Measurements from ENCODE around the gene S100A14. TPM values are rescaled to one million over a fixed set of nuclear protein-coding genes. Genes with fewer than 3 reads are reported as not detected.

S100A14 gene
- total and polyA plus RNA-seq, 2 of the 13 experiments (the other 11 are each of a cell fraction or from before 2014, with no cell fraction given): 1.4 to 7.7 TPM

- ChIA-PET POLR2A (no interaction called here), CTCF (ENCODE audit: low intra/inter-chr PET ratio, low total read pairs) (no interaction called here)
- TSS peak; percentile 41 for BruUV-seq (replicated peaks)
- Histone ChIP-seq H2AFZ (ENCODE audit: low read length) (no peak overlapping the region), H3K9me3 (ENCODE audit: low read length) (no peaks in the 10 kb centered on the region), H3K9ac (ENCODE audit: insufficient read depth, low read depth, low read length) (no peak overlapping the region), H4K20me1 (ENCODE audit: insufficient read depth, low read length) (no peaks in the 10 kb centered on the region), H3K27ac (ENCODE audit: extremely low read length, insufficient read depth, low read length) (no peak overlapping the region), H3K27me3 (ENCODE audit: control insufficient read depth in 1 of 2, insufficient read depth in 2 of 2, low read length in 2 of 2) (no peaks in the 10 kb centered on the region; a peak in 1 of 5 replicates), H3K4me1 (ENCODE audit: insufficient read depth, low read length) (peaks cover 20% of the 10 kb centered on the region), H3K4me3 (replicated peaks in 1 of 3; ENCODE audit: insufficient read depth in 1 of 3, low read depth in 2 of 3, low read length in 3 of 3) (no peak overlapping the region), H3K36me3 (replicated peaks in 1 of 2; ENCODE audit: control insufficient read depth in 1 of 2, insufficient read depth in 2 of 2, low read length in 2 of 2) (peaks cover 18 to 63% of the 10 kb centered on the region in 2 experiments), H3K79me2 (ENCODE audit: insufficient read depth, low read length) (peaks cover 12% of the 10 kb centered on the region), H3K4me2 (ENCODE audit: low read depth, low read length) (no peak overlapping the region)
- FAIRE-seq (no peak), DNase-seq (ENCODE audit: low spot score) (no peak), ATAC-seq (no peak)
- in situ Hi-C loops (cut with HindIII; ENCODE audit: extremely low pct_ligation_motif_present, low pct_unique_long_range_greater_than_20kb): no loop called here
- TF ChIP-seq ZBTB8A (CRISPR knock-in tag; IDR thresholded peaks at IDR 0.05; ENCODE audit: borderline replicate concordance, low read depth) (no peak), RBFOX2 (IDR thresholded peaks at IDR 0.05; ENCODE audit: low read depth, low read length) (peak; percentile 26; the same call in 1 of the 2 replicates)
- intact Hi-C loops (cut with micrococcal nuclease; ENCODE audit: unreplicated experiment): no loop called here
- WGBS (ENCODE audit: low lambda C conversion rate): 96% methylated on average over 2 of the region's 2 CpGs
Observed at GRCh38 chr1:153662269-153662668, 46.1 kb upstream of the S100A14 start.

GRCh38 chr1:153661111-153661708 is 45.1 kb upstream of the S100A14 start:
- no peak for FAIRE-seq
- TF ChIP-seq HNRNPLL (IDR thresholded peaks at IDR 0.05; ENCODE audit: low read depth, low read length, poor library complexity, severe bottlenecking) (no peak), ZNF773 (CRISPR knock-in tag; IDR thresholded peaks at IDR 0.05; ENCODE audit: borderline replicate concordance) (no peak), ZNF329 (CRISPR knock-in tag; IDR thresholded peaks at IDR 0.05; ENCODE audit: low read depth) (no peak), POLR2AphosphoS5 (IDR thresholded peaks at IDR 0.05; ENCODE audit: low read depth, low read length) (peak; percentile 58), PRDM15 (CRISPR knock-in tag; IDR thresholded peaks at IDR 0.05) (no peak), POLR2A (IDR thresholded peaks at IDR 0.05; ENCODE audit: insufficient read depth in 1 of 2, low read depth in 2 of 2, low read length in 2 of 2) (peak in 1 of 2 experiments; percentile 40; a peak in 2 of 4 replicates), ZNF672 (CRISPR knock-in tag; IDR thresholded peaks at IDR 0.05) (no peak), GTF3A (CRISPR knock-in tag; conservative IDR thresholded peaks at IDR 0.05) (no peak), NBN (conservative IDR thresholded peaks at IDR 0.05) (no peak), RBM22 (optimal IDR thresholded peaks at IDR 0.05; ENCODE audit: low read length) (peak; percentile 94), ZNF530 (CRISPR knock-in tag; IDR thresholded peaks at IDR 0.05; ENCODE audit: low read depth) (no peak), SPEN (CRISPR knock-in tag; IDR thresholded peaks at IDR 0.05; ENCODE audit: low read depth) (no peak)

More at GRCh38 chr1:153661111-153661708, 45.1 kb upstream of the S100A14 start:
- H3K4me1 ChIP-seq (ENCODE audit: insufficient read depth, low read length): peaks cover 17% of the 10 kb centered on the region
- H2AFZ ChIP-seq (ENCODE audit: low read length): no peak overlapping the region
- H3K27me3 ChIP-seq (ENCODE audit: control insufficient read depth in 1 of 2, insufficient read depth in 2 of 2, low read length in 2 of 2): no peaks in the 10 kb centered on the region; a peak in 1 of 5 replicates
- H3K27ac ChIP-seq (ENCODE audit: extremely low read length, insufficient read depth, low read length): peak overlapping the region; percentile 17
- POLR2A ChIA-PET: interaction anchor here (2.0 kb wide), 1 partner anchor 81 kb away, joined by 4 read pairs; no protein-coding TSS in a partner anchor
- H4K20me1 ChIP-seq (ENCODE audit: insufficient read depth, low read length): no peaks in the 10 kb centered on the region
- H3K9ac ChIP-seq (ENCODE audit: insufficient read depth, low read depth, low read length): no peak overlapping the region
- H3K4me2 ChIP-seq (ENCODE audit: low read depth, low read length): no peak overlapping the region
- CTCF ChIA-PET (ENCODE audit: low intra/inter-chr PET ratio, low total read pairs): no interaction called here
- H3K36me3 ChIP-seq (replicated peaks in 1 of 2; ENCODE audit: control insufficient read depth in 1 of 2, insufficient read depth in 2 of 2, low read length in 2 of 2): peaks cover 13 to 53% of the 10 kb centered on the region in 2 experiments
- H3K79me2 ChIP-seq (ENCODE audit: insufficient read depth, low read length): peaks cover 12% of the 10 kb centered on the region
- BruUV-seq (replicated peaks): TSS peak; percentile 19
- no peaks in the 10 kb centered on the region for H3K9me3 ChIP-seq (ENCODE audit: low read length)
- 94% methylated on average over 8 of the region's 9 CpGs for WGBS (ENCODE audit: low lambda C conversion rate)
- ATAC-seq: no peak
- in situ Hi-C loops (cut with HindIII; ENCODE audit: extremely low pct_ligation_motif_present, low pct_unique_long_range_greater_than_20kb): no loop called here
- no peak for DNase-seq (ENCODE audit: low spot score)
- no peak overlapping the region for H3K4me3 ChIP-seq (replicated peaks in 1 of 3; ENCODE audit: insufficient read depth in 1 of 3, low read depth in 2 of 3, low read length in 3 of 3)
- intact Hi-C loops (cut with micrococcal nuclease; ENCODE audit: unreplicated experiment): no loop called here

Data from HepG2 (cell line).